K562 (cell line): ENCODE results near the gene C20orf173.

Experiments
- CBFB ChIP-seq: sonication (generic); formaldehyde crosslinking; IDR thresholded peaks from 2 replicates; pipeline ENCODE4 v1.4.0; 2020; ENCODE audit warnings: mild to moderate bottlenecking, missing genetic modification reagents
- CHD2 ChIP-seq: IDR thresholded peaks from 2 replicates; pipeline ENCODE4 v1.6.1; 2011; ENCODE audit warnings: low read depth, low read length
- CHD7 ChIP-seq: fragments of 200-600 bp; sonication (generic); IDR thresholded peaks from one replicate; pipeline ENCODE4 v1.6.1; 2012; ENCODE audit warnings: mild to moderate bottlenecking, low read depth, low read length, inconsistent platforms
- EZH2 ChIP-seq: IDR thresholded peaks from 2 replicates; pipeline ENCODE4 v1.6.1; 2012; ENCODE audit warnings: low read depth, mild to moderate bottlenecking, inconsistent platforms, low read length, borderline replicate concordance
- HIVEP1 ChIP-seq: fragments of 250-450 bp; sonication (Bioruptor Pico); IDR thresholded peaks from 2 replicates; pipeline ENCODE4 v1.4.0; 2020; ENCODE audit warnings: mild to moderate bottlenecking
- NR1H2 ChIP-seq: sonication (generic); formaldehyde crosslinking; IDR thresholded peaks from 2 replicates; pipeline ENCODE4 v1.4.0; 2020; ENCODE audit warnings: mild to moderate bottlenecking, missing genetic modification reagents
- ZBTB8A ChIP-seq: fragments of 450-650 bp; IDR thresholded peaks from 2 replicates; pipeline ENCODE4 v1.6.1; 2018; ENCODE audit warnings: mild to moderate bottlenecking, moderate library complexity; ENCODE audit not compliant: partially characterized antibody

DNA sequence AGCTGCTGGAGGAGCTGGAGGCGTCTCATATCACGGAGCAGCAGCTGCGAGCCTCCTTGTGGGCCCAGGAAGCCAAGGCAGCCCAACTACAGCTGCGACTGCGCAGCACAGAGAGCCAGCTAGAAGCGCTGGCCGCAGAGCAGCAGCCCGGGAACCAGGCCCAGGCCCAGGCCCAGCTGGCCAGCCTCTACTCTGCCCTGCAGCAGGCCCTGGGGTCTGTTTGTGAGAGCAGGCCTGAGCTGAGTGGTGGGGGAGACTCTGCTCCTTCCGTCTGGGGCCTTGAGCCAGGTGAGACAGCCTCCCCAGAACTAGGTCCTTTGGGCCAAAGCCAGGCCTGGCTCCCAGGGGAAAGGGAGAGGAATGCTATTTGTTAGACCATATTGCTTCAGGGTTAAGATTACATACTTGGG lies 31.7 kb downstream of the C20orf173 start:
- TF ChIP-seq HIVEP1 (CRISPR knock-in tag) (no peak), EZH2 (no peak), CHD2 (no peak), ZBTB8A (no peak), NR1H2 (no peak), CBFB (CRISPR knock-in tag) (no peak), CHD7 (no peak)
